CD4-positive, alpha-beta T cell treated with Interleukin-10 for 1 hour (primary cell): ENCODE data around the gene TDRD3.

Experiments
- DNase-seq: peaks from one replicate; pipeline ENCODE4 v3.0.0-alpha.2; 2020

Gene TDRD3

GRCh38 chr13:60463787-60464186 lies 66.8 kb downstream of the TDRD3 start:
- no peak for DNase-seq

DNA sequence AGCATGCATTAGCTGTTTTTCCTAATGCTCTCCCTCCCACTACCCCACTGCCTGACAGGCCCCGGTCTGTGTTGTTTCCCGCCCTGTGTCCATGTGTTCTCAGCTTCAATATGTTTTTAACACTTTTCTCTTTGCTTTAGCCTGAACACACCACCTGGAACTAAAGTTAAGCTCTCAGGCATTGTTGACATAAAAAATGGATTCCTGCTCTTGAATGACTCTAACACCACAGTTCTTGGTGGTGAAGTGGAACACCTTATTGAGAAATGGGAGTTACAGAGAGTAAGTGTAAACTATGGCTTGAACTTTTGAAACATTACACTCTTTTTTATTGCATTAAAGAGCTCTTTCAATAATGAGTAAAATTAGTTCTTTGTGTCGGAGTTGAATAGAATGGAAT lies 70.1 kb downstream of the TDRD3 start:
- DNase-seq, result no peak

DNA sequence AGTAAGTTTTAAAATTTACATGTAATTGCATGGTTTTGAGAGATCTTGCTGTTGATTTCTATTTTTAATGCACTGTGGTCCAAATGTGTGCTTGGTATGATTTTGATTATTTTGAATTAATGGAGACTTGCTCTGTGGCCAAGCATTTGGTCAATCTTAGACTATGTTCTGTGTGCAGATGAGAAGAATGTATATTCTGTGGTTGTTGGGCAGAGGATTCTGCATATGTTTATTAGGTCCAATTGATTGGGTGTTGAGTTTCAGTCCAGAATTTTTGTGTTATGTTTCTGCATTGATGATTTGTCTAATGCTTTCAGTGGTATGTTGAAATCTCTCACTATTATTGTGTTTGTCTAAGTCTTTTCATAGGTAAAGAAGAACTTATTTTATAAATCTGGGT lies 82.3 kb downstream of the TDRD3 start:
- no peak for DNase-seq

DNA sequence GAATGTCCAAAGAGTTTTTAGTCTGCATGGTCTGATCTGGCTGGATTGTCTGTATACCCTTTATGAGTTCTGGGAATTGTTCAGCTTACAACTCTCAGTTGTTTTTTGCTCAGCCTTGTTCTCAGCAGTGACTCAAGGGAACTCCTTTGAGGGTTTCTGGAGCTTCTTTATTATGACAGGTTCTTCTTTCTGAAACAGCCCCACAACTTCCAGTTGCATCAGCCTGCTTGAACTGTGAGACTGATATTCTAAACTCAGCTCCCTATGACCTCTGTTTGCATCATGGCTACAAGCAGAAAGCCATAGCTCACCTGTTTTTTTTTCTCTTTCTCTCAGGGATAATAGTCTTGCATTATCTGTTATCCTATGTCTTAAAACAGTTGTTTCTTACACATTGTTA lies 85.0 kb downstream of the TDRD3 start:
- DNase-seq, result no peak

DNA sequence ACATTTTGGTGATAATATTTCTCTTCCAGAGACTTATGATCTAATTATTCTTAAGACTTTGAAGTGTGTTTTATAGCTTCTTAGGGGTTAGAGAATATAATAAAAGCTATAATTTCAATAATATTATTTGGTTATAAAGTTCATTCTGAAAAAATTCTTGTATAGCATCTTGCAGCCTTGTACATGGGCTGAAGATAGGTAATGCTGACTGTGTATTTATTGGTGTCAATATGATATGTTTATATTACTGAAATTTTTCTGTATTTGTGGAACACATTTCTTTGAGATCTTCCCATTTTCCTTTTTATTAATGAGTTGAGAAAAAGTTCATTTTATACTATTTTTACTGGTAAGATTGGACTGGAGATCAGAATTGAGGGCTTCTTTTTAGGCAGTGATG lies 87.8 kb downstream of the TDRD3 start:
- DNase-seq, result no peak

- no peak for DNase-seq
These were observed 94.5 kb downstream of the TDRD3 start for GRCh38 chr13:60491531-60491930.

DNA sequence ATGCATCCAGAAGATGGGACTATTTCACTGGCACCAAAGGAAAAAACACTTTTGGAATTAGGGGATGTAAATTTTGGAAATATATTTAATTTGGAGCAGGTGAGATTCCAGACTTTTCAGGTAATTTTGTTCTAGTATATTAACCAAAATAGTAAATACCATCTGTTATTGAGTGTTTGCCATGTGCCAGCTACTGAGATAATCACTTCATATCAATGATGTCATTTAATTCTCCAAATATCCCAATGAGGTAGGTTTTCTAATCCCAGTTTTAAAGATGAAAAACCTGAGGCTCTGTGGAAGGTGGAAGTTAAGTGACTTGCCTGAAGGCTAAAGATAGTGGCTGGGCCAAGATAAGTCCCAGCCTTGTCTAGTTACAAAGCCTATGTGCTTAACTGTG lies 95.2 kb downstream of the TDRD3 start:
- DNase-seq, result no peak

- DNase-seq, result no peak
These were observed 97.3 kb downstream of the TDRD3 start for GRCh38 chr13:60494296-60494695.

DNA sequence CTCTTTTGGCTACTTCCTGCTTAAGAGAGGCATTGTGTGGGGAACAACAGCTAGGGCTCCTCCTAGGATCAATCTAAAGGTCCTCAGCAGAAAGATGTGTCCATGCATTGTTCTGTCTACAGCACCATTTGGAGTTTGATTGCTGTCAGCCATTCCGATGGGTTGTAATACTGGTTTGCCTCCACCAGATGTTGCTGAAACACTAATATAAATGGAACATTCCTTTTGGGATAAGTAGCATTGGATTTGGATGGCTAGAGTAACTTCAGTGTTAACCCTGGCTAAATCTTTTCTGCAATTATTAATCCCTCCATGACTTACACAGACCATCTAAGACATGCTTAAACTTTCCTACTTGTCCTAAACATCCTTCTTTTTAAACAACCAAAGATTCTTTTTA lies 104.2 kb downstream of the TDRD3 start:
- no peak for DNase-seq

- no peak for DNase-seq
These were observed 112.8 kb downstream of the TDRD3 start for GRCh38 chr13:60509601-60510386.

DNA sequence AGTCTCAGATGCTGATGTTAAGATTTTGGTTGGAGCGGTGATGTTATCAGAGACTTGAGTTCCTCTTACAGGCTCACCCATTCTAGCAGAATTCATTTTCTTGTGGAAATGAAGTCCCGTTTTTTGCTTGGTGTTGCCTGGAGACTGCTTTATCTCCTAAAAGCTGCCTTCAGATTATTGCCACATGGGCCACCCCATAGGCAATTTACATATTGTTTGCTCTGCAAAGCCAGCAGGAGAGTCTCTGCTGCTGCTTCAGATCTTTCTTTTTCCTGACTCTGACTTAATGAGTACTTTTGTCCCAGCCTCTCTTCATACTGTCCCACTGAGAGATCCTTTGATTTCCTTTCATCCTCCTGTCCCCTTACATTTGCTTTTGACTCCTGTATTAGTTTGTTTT lies 114.6 kb downstream of the TDRD3 start:
- DNase-seq, result no peak

DNA sequence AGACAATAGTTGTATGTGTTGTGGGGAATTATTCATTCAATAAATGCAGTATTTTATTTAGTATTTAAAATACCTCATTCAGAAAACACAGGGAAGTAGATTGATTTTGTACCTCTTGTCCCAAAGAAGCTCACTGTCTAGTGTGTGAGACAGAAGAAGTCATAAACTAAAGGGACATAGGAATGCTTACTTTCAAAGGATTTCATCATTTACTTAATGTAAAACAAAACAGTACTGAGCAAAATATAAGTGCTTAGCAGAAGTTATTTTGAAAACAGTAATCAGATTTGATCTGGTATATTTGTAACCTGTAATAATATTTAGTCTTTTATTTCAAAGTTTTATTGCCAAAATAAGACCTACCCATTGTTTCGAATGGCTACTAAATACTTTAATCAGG lies 117.9 kb downstream of the TDRD3 start:
- no peak for DNase-seq

- no peak for DNase-seq
These were observed 122.5 kb downstream of the TDRD3 start for GRCh38 chr13:60519496-60519895.

GRCh38 chr13:60520902-60521569 lies 124.0 kb downstream of the TDRD3 start:
- no peak for DNase-seq

GRCh38 chr13:60538566-60538965 lies 141.5 kb downstream of the TDRD3 start:
- no peak for DNase-seq

DNA sequence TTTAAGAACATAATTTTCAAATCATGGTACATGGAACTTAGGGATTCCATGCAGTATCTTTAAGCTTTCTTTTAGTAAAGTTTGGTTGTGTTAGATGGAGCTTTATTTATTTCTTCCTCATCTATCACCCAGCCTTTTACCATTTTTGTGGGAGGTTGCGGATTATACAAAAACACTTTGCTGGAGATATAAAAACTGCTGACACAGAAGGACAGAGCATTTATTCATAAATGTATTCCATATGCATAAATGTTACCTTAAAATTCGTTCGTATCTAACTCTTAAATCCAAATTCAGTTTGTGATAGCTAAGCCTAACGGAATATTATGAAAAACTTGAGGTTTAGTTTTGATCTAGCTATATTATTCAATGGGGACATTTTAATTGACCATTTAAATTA lies 143.3 kb downstream of the TDRD3 start:
- no peak for DNase-seq

GRCh38 chr13:60562096-60562780 lies 165.2 kb downstream of the TDRD3 start:
- no peak for DNase-seq

DNA sequence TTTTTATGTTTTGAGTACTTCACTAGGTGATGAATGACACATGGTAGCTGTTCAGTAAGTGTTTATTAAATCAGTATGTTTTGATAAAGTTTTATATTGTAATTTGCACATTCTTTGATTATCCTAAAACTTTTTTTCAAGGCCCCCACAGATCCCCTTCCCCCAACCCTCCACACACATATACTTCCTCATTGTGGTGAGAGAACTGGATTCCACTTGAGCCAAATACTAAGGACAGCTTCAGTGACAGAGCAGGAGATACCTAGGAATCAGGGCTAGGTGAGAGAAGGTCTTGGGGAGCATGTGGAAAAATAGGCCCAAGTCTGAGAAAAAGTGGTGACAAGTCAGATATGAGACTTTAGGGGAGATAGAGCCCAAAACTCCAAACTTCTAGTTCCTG lies 174.6 kb downstream of the TDRD3 start:
- no peak for DNase-seq

DNA sequence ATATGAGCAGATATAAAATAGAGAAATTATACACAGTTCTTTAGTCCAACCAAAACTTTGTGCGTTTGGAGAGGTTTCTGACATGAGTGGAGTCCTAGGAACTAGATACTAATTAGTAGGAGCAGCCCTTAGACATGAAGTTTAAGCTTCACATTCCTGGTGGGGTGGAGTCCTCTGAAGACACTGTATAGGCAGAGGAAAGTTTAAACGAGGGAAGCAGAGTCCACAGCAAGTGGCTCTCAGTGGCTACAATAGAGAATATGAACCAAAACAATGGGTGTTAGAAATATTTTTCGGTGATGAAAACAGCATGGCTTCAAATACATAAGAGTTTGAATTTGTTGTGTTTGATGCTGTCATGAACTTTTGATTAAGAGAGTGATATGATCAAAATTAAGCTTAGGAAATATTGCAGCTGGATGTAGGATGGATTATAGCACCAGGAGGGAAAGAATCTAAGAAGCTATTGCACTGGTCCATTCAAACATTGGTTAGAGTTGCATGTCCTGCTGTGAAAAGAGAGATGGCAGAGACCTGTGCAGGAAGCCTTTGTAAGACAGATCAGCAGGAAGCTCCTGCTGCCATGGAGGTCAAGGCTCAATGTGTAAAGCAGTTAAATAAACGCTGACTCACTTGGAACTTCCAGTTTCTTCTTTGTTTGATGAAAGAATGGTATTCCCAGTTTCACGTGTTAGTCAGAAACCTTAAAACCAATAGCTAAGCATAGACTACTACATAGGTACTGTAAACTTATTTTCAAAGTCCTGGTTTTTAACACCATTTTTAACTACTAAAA lies 175.2 kb downstream of the TDRD3 start:
- no peak for DNase-seq

DNA sequence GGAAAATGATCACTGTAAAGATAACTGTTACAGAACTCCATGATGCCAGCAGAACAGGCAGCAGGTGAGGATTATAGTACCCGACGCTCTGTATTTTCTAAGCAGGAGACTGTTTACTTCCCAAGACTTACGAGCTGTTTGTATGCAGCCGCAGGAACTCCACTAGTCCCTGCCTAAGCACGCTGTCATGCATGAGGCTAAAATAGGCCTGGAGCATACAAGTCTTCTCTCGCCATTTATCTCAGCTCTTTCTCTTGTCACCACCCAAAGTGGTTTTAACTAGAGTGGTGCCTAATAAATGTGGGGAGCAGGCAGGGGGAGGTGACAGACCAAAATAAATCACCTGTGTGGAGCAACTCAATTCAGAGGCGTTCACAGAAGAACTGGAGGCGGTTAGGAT lies 175.8 kb downstream of the TDRD3 start:
- DNase-seq, result no peak

DNA sequence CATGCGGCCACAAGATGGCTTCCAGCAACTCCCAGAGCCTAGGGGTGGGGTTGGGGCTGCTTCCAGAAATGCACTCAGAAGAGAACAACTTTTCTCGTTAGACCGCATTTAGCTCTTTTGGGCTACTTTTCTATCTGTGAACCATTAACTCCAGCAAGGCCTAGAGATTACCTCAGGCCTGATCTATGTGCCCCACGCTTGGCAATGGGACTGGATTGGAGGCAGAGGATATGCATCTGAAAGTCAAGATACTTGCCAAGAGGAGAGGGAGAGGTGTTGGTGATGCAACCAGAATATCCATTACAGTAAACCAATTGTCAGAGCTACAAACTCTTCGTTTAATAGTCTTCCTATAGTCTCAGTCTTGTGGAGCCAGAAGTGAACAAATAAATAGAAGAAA lies 177.7 kb downstream of the TDRD3 start:
- no peak for DNase-seq

- DNase-seq, result no peak
These were observed 178.1 kb downstream of the TDRD3 start for GRCh38 chr13:60575142-60575541.

- no peak for DNase-seq
These were observed 180.7 kb downstream of the TDRD3 start for GRCh38 chr13:60577761-60578160.
